ENCODE results near the gene PTPRD.
"Not testable (repeated sequence)": the region's sequence is repeated elsewhere in the genome, so short reads cannot be mapped to it uniquely, and the experiment has no call there.

Gene PTPRD

DNA sequence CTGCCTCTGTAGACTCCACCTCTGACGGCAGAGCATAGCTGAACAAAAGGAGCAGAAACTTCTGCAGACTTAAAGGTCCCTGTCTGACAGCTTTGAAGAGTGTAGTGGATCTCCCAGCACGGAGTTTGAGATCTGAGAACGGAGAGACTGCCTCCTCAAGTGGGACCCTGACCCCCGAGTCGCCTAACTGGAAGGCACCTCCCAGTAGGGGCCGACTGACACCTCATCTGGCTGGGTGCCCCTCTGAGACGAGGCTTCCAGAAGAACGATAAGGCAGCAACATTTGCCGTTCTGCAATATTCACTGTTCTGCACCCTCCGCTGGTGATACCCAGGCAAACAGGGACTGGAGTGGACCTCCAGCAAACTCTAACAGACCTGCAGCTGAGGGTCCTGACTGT, 1186.3 kb downstream of the PTPRD start:
- DNase-seq, result not testable (repeated sequence)

DNA sequence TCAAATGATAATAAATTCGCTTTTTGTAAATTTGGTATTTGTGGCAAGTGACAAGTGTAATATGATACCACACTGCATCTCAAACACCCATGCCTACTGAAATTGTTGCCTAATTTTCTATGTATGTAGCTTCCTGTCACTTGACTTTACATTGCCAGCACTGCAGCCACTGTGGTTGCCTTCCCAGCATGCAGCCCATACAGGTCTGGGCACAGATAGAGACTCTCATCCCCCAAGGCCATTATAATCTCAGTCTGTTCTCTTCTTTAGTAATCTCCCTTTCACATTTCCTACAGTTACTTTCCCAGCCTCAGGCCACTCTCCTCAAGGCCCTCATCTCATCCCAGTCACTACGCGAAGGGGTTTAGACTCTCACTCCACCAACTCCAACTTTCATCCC, 1200.6 kb downstream of the PTPRD start:
- no peak for DNase-seq

DNA sequence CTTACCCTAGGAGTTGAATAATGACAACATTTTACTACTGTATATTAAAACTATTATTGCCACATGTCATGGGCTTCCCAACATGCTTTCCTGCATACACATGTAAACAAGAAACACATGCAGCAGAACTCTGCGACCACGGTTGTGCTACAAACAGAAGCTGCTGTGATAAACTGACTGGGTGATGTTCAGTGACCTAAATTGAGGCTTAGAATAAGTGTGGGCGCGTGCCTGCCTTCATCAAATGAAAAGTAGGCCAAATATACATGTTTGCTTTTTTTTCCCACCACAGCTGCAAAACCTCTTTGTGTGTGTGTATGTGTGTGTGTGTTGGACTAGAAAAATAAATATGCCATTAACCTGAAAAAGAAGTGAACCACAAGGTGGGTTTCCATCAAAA, 1202.1 kb downstream of the PTPRD start:
- no peak for DNase-seq

DNA sequence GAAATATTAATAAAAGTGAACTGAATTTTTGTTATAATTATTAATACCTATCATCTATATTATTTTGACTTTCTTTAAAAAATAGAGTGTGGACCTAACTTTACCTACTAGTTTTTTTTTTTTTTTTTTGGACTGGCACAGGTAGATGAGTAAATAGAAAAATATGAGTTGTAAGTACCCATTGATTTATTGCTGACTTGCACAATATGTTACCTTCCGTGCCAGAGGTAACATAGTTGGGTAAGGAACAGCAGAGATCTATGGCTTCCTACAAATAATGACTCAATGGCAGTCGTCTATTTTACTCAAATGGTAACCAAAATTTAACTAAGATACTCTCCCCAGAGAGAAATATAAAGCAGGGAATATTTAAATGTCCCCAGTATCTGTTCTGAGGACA, 1212.8 kb downstream of the PTPRD start:
- DNase-seq, result no peak

DNA sequence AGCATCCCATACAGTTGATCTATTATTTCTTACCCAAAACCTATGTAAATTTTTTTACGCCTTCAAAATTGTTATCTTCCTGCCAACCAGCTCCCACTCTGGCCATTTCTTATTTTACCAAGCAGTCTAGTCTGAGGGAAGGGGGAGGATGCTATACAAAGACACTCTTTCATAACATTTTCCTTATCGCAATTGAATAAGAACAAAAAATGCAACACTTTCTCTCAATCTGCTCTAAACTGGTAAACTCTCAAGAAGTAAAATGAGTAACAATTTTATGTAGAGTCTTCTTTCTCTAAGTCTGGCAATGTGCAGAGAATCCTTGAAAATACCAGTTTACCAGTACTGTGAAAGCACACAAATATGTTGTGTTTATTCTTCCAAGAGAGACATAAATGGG, 1216.3 kb downstream of the PTPRD start:
- no peak for DNase-seq

DNA sequence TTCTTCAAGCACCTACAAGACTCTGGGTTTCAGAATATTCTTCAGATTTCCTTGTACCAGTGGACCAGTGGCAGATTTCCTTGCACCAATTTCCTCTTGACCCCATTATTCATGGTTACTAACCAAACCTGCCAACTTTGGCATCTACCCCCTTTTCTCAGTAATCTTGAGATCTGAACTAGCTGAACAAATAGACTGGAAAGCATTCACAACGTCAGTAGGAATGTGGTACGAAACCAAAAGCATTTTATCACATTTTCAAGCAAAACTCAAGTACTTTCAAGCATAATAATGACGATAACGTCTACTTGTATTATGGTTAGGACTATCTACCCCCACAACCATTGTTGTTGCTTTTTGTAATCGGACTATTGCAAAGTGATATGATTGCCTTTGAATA, 1217.3 kb downstream of the PTPRD start:
- no peak for DNase-seq

DNA sequence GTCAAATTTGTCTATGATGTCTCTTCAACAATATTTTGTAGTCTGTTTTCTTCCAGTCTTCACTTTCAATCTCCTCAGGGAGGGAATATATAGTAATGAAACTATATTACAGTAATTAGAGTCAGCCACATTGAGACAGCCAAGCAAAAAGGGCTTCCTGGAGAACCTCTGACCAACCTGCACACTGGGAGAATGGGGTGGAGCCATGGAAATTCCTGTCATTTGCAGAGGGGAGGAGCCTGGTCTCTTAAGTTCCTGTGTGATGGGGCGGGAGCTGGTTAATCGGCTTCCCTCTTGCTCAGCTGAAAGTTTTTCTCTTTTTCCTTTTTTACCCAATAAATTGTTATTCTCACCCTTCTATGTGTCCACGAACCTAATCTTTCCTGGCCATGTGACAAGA, 1220.0 kb downstream of the PTPRD start:
- no peak for DNase-seq

DNA sequence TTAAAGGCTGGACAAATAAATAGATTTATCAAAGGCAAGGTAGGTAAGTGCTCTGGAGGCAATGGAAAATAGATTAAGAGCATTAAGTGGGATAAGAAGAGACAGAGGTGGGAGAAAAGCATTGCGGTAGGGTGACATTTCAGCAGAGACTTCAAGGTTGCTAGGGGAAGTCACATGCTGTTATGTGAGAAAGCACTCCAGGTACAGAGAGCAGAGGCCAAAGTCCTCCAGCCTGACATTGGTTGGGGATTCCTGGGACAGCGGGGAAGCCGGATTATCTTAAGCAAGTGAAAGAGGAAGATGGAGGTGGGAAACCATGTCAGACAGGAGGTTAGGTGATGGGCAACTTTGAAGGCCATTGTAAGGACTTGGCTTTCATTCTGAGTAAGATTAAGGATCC, 1222.9 kb downstream of the PTPRD start:
- no peak for DNase-seq

DNA sequence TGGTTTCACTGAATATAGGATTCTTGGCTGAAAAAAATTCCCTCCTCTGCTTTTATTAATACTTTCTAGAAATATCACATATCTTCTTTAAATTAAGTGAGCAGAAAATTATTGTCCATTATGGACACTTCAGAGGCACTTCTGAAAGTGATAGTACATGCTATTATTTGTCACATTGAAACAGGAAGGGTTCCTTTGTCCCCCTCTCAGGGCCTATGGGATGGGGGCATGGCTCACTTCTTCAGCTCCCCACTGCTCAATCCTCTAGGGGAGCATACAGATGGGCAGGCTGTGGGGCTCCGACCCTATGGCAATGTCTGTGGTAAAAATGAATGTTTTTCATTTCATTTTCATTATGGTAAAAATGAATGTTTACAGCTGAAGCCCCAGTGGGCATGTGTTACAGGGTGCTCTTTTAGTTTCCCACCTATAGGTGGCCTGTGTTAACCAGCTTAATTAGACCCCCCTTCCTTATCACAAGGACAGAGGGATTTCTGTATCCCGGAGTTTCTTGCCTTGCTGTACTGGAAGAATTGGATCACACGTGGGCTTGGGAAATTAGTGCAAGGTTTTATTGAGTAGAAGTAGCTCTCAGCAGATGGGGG, 1225.2 kb downstream of the PTPRD start:
- no peak for DNase-seq

DNA sequence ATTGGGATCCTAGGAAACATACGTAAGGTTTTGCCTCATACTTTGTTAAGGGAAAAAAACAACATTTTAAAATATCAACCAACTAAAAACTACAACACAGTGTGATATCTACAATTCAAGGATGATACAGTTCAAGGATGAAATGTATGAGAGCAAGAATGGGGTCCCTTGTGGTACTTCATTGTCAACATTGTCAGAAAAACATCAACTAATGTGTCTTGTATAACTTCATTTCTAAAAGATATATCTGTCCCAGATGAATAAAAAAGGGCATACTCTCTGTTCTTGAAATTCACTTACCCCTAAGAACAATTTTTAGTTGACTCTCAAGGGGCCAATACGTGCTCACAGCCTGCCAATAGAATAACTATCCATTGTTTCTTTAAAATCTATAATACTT, 1250.5 kb downstream of the PTPRD start:
- DNase-seq, result no peak

DNA sequence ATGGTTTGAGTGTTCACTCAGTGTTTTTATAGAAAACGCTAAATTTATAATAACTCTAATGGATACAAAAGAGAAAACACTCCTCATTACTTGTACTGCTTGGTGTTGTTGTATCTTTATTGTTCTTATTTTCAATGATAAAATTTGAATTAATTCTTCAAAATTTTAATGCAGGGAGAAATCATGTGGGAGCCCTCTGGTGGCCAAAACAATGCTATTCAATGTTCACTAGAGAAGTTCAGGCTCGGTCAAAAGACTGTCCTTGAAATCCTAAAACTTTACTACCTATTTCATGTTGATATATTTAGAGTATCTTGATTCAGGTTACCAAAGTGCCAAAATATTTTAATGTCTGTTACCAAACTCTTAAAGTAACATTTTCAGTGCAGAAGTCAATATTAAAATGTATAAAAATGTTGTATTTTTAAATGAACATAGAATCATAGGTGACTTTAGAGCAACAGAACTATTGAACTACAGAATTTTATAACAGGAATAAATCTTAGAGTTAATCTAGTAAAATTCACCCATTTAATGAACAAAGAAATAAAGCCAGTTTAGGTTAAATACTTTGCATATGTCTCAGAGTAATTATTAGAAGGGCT, 1259.8 kb downstream of the PTPRD start:
- no peak for DNase-seq

DNA sequence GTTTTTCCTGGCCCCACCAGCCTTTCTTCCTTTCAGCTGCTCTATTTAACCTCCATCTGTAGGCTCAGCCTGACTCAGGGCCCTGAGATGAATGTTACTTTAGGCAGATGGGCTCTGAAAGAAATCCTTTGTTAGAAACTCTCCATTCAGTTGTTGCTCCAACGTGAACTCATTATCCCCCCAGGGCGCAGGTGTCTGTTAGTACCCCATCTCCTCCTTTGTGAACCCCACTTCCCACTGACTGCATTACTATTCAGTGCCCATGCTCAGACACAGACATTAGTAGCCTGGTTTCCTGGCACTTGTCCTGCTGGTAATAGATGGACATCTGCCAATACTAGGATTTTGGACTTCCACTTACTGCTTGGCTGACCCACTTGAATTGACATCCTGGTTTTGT, 1271.6 kb downstream of the PTPRD start:
- no peak for DNase-seq

DNA sequence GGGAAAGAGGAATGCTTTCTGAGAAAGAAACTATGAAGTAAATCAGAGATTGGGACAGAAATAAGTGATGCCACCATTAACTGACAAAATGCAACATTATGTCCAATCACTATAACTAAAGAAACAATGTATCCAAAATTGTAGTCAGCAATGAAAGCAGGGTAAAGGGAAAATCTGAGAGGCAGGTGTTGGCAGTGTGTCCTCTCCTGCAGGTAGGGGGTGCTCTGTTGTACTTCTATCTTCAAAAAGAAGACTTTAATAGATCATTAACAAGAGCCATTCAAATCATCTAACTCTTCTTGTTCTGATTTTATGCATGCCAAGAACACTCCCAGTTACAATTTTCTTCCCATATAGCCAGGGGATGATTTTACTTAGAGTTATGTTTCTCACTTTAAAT, 1275.7 kb downstream of the PTPRD start:
- DNase-seq, result no peak

DNA sequence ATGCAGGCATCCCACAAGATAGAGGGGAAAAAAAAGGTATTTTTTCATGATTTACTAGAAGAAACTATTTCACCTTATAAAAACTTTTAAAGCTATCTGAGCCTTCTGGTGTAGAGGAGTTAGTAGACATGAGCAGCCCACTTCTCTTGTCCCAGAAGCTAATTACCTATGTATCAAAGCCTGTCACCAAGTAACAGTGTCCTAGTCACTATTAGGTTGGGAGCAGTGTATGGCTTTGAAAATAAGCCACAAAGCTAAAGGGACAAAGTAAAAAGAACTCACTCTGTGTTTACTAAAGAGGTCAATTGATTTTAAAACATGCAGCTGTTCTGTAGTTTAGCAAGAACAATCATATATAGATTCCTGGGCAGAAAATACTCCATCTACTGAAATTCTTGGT, 1286.1 kb downstream of the PTPRD start:
- no peak for DNase-seq

DNA sequence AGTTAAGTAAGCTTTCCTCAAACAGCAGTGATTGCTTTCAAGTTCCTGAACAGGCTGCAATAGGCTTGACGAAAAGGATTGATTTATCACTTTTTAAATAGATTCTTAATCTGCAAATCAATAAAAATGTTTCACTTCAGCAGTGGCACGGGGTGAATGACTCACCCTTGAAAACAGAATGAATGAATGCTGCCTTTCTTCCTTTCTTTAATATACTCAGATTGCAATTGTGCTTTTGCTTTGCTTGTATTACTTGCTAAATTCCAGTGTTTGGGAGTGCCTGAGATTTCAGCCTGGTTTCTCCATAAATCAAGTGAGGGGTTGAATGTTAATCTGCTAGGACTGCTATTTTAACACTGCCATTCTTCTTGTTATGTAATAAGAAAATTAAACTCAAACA, 1293.8 kb downstream of the PTPRD start:
- no peak for DNase-seq

DNA sequence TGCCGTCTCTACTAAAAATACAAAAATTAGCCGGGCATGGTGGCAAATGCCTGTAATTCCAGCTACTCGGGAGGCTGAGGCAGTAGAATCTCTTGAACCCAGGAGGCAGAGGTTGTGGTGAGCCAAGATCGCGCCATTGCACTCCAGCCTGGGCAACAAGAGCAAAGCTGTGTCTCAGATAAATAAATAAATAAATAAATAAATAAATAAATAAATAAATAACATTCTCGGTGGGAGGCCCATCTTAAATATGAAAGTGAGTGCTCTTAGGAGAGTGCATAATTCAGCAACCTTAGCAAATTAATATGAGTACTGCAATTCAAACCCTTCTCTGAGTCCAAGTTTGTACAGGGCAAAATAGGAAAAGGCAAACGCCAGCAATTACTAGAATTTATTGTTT, 1302.1 kb downstream of the PTPRD start:
- DNase-seq, result not testable (repeated sequence)

DNA sequence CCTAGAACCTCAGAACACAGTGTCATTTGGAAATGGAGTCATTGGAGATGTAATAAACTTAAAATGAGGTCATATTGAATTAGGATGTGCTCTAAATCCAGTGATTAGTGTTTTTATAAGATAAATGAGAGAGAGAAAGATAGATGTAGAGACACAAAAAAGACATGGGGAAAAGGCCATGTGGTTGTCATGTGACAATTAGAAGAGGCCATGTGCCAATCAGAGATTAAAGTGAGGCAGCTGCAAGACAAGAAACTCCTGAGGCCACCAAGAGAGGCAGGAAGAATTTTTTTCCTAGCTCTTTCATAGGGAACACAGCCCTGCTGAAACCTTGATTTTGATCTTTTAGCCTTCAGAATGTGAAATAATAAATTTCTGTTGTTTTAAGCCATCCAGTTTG, 1307.2 kb downstream of the PTPRD start:
- no peak for DNase-seq

DNA sequence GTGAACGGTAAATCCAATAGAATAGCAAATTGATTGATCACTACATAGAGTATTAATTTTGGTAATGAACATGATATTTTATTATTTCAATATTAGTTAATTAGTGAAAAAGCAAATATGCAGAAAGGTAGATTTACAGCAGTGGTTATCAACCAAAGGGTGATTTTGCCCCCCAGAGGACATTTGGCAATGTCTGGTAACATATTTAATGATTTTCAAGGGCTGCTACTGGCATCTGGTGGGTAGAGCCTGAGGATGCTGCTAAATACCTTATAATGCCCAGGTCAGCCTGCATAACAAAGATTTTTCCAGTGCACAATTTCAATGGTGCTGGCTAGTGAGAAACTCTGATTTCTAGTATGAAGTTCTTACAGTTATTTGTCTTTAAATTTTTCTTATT, 1313.7 kb downstream of the PTPRD start:
- no peak for DNase-seq

DNA sequence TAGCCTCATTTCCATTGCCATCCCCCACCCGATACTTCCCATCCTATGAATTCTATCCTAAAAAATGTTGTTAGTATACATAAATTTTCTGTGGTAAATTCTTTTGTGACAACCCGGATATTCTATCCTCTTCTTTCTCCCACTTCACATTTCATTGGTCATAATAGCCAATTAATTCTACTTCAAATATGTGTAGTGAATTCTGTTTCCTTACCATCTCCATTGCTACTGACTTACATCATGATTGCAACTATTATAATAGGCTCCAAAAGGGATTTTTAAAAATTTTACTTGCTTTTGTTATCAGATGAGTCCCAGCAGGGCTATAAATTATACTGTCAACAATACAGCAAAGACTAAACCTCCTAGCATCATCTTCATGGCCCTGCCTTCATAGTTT, 1326.8 kb downstream of the PTPRD start:
- no peak for DNase-seq

DNA sequence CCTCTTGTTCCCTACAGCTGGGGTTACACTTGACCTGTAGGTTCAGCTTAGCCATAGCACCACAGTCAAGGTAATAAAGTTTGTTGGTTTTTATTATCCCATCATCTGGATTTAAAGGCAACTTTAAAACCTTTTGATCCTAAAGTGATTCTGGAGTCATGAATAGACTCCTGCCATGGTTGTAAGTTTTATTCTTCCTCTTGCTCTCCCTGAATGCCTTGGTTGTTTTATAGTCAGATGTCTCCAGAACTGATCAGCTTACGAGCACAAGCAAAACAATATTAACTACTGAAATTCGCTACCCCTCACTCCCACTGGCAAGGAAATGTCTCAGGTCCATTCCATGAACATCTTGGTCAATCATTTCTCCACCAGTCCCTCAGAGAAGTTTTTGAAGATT, 1328.6 kb downstream of the PTPRD start:
- DNase-seq, result no peak

DNA sequence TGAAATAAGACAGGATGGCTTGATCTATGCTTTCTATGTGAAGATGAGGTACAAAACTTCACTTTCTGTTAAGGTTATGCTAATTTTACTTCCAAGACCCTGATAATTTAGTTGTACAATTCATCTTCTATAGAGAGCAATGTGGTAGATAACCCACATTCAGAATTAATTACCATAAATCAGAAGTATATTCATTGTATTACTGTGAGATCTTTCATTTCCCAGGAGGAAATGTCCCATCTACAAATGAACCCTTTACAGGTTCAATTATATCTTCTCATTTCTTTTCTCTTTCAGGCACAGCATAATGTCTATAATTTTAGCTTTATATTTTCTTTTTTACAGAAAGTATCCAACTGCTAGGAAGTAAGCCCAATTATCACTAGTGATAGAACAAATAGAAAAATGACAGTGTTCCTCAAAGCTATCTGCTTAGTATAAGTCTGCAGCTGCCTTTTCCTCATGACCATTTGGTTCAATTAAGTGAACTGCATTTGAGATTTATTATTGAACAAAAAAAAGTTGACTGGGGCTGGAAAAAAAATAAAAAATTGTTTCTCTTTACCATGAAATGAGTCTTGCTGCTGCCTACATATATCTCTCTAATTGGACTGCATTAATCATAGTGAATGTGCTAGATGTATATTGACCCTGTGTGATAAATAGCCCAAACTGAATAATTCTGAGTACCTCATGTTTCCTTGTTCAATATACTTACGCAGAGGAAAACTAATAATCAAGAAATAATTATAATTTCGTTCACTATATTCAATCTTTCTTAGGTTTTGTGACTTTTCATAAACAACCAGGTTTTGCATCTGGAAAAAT, 1329.4 kb downstream of the PTPRD start:
- no peak for DNase-seq

DNA sequence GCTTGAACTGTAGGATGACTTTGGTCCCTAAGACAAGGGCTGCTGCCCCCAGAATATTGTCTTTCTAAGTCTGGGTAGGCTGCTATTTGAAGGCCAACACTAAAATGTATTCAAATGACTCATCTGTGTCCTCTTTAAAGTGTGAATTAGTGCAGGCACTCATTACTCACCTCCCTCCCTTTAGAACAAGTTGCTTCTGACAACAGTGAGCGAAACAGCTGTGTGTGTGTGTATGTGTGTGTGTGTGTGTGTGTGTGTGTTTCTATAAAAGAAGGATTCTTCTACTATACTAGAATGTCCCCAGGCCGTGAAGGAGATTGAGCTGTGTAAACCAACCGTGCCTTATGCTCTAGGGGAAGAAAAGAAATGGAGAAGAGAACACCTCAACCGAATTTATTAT, 1337.2 kb downstream of the PTPRD start:
- DNase-seq, result no peak

DNA sequence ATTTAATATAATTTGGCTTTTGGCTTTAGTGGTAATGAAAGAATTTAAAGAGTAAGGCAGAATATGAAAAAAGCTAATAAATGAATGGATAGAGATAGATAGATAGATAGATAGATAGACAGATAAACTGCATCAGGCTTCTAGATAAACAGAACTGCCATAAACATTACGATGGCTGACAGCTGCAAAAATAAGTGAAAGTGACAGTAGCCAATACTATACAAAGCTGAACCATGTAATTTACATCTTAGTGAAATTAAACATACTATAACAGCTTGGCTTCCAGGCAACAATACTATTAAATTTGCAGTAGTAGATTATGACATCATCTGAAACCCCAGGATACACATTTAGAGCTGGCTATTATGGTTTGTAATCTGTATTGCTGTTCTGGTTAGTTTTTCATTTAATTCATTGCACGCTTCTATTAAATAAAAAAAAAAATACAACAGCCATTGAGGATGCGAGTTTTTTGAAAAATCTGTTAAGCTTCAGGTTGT, 1354.8 kb downstream of the PTPRD start:
- DNase-seq, result no peak

DNA sequence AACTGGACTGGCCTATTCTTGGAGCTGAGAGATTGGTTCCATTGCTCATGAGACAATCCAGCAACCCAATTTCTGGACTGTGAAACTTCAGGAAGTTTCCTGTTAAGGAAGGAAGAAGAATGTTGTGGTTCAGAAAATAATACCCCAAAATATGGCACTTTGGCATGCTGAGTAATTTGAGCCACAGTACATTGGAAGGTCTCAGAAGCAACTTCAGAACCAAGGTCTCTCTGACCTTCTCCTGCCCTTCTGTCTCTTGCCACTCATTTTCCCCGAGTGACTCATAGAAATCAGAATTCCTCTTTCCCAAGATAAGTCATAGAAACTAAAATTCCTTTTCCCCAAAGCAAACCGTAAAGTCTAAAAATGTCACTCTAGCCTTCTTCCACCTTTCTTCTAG, 1366.1 kb downstream of the PTPRD start:
- DNase-seq, result no peak
